ENCODE results near the gene FGD2.

- TF ChIP-seq EZH2 (IDR thresholded peaks at IDR 0.05; ENCODE audit: borderline replicate concordance, low read length) (no peak), CTCF (IDR thresholded peaks at IDR 0.05; ENCODE audit: low read length) (no peak)
Observed at GRCh38 chr6:36969240-36969691, 36.2 kb upstream of the FGD2 start.

All from OCI-LY1 (cell line).